GM13977 (cell line): ENCODE measurements around the gene RSU1.

Source experiments
- DNase-seq: peaks from one replicate; pipeline ENCODE4 v3.0.0; 2012; ENCODE audit warnings: low spot score
- CTCF ChIP-seq: IDR thresholded peaks from 2 replicates; pipeline ENCODE4 v1.5.1; 2012; ENCODE audit warnings: mild to moderate bottlenecking, control low read depth; ENCODE audit not compliant: insufficient read depth; ENCODE audit errors: extremely low read depth, missing control alignments
- in situ Hi-C: fragments of 300-500 bp; cut with MboI; formaldehyde crosslinking; loops from one replicate; pipeline ENCODE4 v1.12.0; 2022; ENCODE audit warnings: low sequenced_read_pairs, low pct_unique_long_range_greater_than_20kb, mixed read lengths, inconsistent platforms; ENCODE audit not compliant: unreplicated experiment

The RSU1 gene

GRCh38 chr10:16583382-16583781 is 233.8 kb downstream of the RSU1 start:
- no peak for DNase-seq

GRCh38 chr10:16581202-16581601 is 236.0 kb downstream of the RSU1 start:
- in situ Hi-C loops = no loop called here
- no peak for DNase-seq
- TF ChIP-seq CTCF = no peak

More at GRCh38 chr10:16583382-16583781, 233.8 kb downstream of the RSU1 start:
- TF ChIP-seq CTCF = no peak
- in situ Hi-C loops = no loop called here

- DNase-seq = peak; percentile 32
- no peak for TF ChIP-seq CTCF
- in situ Hi-C loops = no loop called here
These were observed 246.5 kb downstream of the RSU1 start for GRCh38 chr10:16570731-16571130.

GRCh38 chr10:16566202-16566805 is 250.9 kb downstream of the RSU1 start:
- no peak for TF ChIP-seq CTCF
- in situ Hi-C loops = no loop called here
- no peak for DNase-seq

- no peak for TF ChIP-seq CTCF
- no peak for DNase-seq
- in situ Hi-C loops = no loop called here
These were observed 251.6 kb downstream of the RSU1 start for GRCh38 chr10:16565604-16566003.

- no peak for TF ChIP-seq CTCF
- no peak for DNase-seq
- in situ Hi-C loops = no loop called here
These were observed 254.3 kb downstream of the RSU1 start for GRCh38 chr10:16562891-16563290.
